PFSK-1 (cell line): ENCODE results near the gene SNX10.

Experiments
- FOXP2 ChIP-seq: optimal IDR thresholded peaks from 2 replicates; pipeline ENCODE3; 2011; ENCODE audit warnings: borderline replicate concordance, control low read depth, inconsistent platforms; ENCODE audit not compliant: insufficient read depth; ENCODE audit errors: extremely low read length, extremely low read depth
- POLR2AphosphoS5 ChIP-seq: IDR thresholded peaks from 2 replicates; pipeline ENCODE4 v1.6.1; 2012; ENCODE audit warnings: low read depth, mild to moderate bottlenecking, control low read depth, low read length, moderate library complexity
- SIN3A ChIP-seq: IDR thresholded peaks from 2 replicates; pipeline ENCODE4 v1.6.1; 2012; ENCODE audit warnings: mild to moderate bottlenecking, low read length, moderate library complexity, borderline replicate concordance; ENCODE audit not compliant: insufficient read depth
- TAF1 ChIP-seq: IDR thresholded peaks from 2 replicates; pipeline ENCODE4 v1.6.1; 2012; ENCODE audit warnings: low read length, control low read depth, borderline replicate concordance; ENCODE audit not compliant: insufficient read depth
- TF ChIP-seq, protein P1 (sequence below), 2 experiments: IDR thresholded peaks; 2 replicates each; pipeline versions ENCODE4 v1.6.1 to v1.8.0; 2011 to 2012; ENCODE audit warnings: low read depth in 2 of 2, low read length in 2 of 2, control low read depth in 1 of 2, inconsistent platforms in 1 of 2, mild to moderate bottlenecking in 1 of 2, moderate library complexity in 1 of 2; ENCODE audit not compliant: insufficient read depth in 1 of 2

The SNX10 gene

DNA sequence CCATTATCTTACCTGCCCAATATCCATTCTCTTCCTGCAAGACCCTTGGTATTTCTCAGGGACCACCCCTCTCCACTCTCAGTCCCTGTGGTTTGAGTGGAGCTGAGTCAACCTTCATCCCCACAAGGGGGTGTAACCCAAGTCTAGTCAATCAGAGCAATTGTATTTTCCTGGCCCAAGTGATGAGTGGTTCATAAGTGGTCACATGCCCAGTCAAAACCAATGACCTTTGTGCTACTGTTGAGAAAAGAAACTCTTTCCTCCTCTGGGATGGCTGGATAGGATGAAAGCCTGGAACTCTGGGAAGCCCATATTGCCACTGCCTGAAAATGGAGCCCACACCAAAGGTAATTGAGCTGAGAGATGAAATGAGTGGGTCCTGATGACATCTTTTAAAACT, 93.6 kb downstream of the SNX10 start:
- TF ChIP-seq SIN3A (no peak), FOXP2 (no peak), TAF1 (no peak)

DNA sequence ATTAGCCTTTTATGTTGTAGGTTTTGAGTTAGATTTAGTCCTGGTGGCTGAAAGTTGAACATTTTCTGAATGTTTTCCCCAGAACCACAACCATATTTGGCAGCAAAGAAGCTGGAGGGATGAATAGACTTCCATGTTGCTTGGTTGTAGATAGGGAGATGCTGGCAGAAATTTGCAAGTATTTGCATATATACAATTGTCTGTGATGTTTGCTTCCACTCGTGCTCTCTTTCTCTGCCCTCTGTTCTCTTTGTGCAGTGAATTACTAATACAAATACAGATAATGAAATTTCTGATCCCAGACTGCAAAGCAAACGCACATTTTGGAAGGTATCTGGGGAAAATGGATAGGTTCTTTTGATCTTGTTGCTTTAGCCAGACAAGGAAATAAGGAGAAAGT, 96.1 kb downstream of the SNX10 start:
- TF ChIP-seq FOXP2: no peak

- TF ChIP-seq TAF1 (no peak), SIN3A (no peak), FOXP2 (no peak), POLR2AphosphoS5 (no peak)
- TF ChIP-seq, protein P1, sequence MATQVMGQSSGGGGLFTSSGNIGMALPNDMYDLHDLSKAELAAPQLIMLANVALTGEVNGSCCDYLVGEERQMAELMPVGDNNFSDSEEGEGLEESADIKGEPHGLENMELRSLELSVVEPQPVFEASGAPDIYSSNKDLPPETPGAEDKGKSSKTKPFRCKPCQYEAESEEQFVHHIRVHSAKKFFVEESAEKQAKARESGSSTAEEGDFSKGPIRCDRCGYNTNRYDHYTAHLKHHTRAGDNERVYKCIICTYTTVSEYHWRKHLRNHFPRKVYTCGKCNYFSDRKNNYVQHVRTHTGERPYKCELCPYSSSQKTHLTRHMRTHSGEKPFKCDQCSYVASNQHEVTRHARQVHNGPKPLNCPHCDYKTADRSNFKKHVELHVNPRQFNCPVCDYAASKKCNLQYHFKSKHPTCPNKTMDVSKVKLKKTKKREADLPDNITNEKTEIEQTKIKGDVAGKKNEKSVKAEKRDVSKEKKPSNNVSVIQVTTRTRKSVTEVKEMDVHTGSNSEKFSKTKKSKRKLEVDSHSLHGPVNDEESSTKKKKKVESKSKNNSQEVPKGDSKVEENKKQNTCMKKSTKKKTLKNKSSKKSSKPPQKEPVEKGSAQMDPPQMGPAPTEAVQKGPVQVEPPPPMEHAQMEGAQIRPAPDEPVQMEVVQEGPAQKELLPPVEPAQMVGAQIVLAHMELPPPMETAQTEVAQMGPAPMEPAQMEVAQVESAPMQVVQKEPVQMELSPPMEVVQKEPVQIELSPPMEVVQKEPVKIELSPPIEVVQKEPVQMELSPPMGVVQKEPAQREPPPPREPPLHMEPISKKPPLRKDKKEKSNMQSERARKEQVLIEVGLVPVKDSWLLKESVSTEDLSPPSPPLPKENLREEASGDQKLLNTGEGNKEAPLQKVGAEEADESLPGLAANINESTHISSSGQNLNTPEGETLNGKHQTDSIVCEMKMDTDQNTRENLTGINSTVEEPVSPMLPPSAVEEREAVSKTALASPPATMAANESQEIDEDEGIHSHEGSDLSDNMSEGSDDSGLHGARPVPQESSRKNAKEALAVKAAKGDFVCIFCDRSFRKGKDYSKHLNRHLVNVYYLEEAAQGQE (IDR thresholded peaks at IDR 0.05; ENCODE audit: insufficient read depth in 1 of 2, low read depth in 2 of 2, low read length in 2 of 2): no peak
These were observed 96.6 kb downstream of the SNX10 start for GRCh38 chr7:26388256-26388655.

DNA sequence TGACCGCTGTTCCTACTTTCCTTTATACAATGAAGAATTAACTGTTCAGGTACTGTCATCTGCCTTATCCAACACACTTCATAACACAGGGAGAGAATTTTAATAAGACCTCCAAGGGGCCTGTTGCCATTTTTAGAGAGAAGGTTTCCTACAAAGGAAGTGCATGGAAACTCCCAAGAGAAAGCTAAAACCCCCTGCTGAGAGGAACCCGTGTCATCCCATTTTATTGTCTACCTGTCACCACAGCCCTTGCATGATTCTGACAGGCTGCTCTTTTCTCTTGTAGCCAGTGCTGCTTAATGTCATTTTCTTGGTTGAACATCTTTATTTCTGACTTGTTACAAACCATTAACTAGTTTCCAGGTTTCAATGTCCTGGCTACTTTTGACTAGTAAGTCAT, 98.4 kb downstream of the SNX10 start:
- TF ChIP-seq TAF1 (no peak), POLR2AphosphoS5 (no peak), FOXP2 (no peak), SIN3A (no peak)
- TF ChIP-seq, protein P1 (IDR thresholded peaks at IDR 0.05; ENCODE audit: insufficient read depth in 1 of 2, low read depth in 2 of 2, low read length in 2 of 2): no peak

DNA sequence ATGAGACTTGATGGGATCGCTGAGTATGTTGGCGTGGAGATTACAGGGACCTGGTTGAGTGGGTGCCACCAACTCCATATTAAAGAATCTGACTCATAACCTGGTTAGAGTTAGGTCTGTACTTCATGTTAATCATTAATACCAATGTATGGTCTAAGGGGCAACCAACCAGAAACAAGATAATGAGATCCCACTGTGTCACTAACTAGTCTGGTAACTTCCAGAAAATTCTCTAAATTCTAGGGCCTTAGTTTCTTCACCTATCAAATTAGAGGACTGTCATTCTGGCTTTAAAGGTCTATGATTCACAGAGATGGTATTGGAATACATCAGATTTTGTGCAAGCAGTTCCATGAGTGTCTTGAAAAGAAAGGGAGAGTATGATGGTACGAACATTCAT, 102.2 kb downstream of the SNX10 start:
- TF ChIP-seq FOXP2 (no peak), SIN3A (no peak), POLR2AphosphoS5 (no peak)
- TF ChIP-seq, protein P1 (IDR thresholded peaks at IDR 0.05; ENCODE audit: insufficient read depth in 1 of 2, low read depth in 2 of 2, low read length in 2 of 2): no peak

GRCh38 chr7:26397332-26397731, 105.7 kb downstream of the SNX10 start:
- TF ChIP-seq SIN3A (no peak), FOXP2 (no peak), TAF1 (no peak), POLR2AphosphoS5 (no peak)
- TF ChIP-seq, protein P1 (IDR thresholded peaks at IDR 0.05; ENCODE audit: insufficient read depth in 1 of 2, low read depth in 2 of 2, low read length in 2 of 2): no peak
